HG02588 (cell line): ENCODE results near the gene UBN1.

ENCODE experiments used
- ATAC-seq: cut with Tn5 transposase; IDR thresholded peaks from one replicate; pipeline ENCODE4 v1.9.1; 2021; ENCODE audit warnings: mild to moderate bottlenecking, moderate library complexity; ENCODE audit not compliant: unreplicated experiment

UBN1 gene

DNA sequence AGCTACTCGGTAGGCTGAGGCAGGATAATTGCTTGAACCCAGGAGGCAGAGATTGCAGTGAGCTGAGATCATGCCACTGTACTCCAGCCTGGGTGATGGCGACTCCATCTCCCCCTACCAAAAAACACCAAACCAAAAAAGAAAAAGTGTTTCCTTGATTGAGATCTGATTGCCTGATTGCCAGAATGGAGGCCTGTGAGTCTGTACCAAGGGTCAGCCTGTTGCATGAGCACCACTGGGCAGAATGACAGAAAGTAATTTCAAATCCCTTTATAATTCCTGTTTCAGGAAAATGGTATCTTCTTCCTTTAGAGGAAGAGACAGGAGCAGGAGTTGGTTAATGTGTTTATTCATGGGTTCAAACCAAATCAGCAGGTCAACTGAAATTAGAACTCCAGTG is 8.5 kb downstream of the UBN1 start:
- no peak for ATAC-seq

- ATAC-seq, result no peak
These were observed 12.1 kb downstream of the UBN1 start for GRCh38 chr16:4859190-4859899.

GRCh38 chr16:4859900-4860255 is 12.6 kb downstream of the UBN1 start:
- no peak for ATAC-seq

GRCh38 chr16:4860727-4861342 is 13.6 kb downstream of the UBN1 start:
- no peak for ATAC-seq

DNA sequence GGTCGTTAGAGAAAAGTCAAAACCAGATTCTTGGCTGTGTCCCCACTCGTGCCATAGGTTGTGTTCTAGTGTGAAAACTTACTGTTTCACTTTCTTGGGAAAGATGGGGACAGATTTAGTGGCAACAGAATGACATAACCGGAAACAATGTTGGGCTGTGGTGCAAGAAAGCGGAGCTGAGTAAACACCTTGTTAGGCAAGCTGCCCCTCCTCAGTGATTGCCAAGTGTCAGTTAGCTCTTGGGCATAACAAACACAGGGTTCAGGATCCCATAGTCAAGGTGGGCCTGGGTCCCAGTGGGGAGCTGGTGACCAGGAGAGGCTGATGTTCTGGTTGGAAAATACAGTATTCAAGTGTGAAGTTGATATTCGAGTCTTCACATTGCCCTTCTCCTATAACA is 15.4 kb downstream of the UBN1 start:
- ATAC-seq, result no peak

DNA sequence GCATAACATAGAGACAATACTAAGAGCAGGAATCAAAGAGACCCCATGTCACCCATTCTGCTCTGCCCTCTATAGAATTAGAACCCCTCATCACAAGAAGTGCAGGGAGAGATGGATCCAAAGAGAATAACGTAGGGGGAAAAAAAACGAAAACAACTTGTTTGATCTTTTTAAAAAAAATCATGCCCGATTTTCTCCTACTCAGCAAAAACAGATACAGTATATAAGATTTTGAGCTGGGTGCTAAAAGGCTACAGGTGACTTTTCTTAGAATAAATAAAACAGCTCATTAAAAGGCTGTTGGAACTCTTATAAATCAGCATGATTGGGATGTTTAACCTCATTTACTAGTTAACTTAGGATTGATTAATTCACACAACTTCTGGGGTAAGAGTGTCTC is 17.4 kb downstream of the UBN1 start:
- ATAC-seq, result no peak

DNA sequence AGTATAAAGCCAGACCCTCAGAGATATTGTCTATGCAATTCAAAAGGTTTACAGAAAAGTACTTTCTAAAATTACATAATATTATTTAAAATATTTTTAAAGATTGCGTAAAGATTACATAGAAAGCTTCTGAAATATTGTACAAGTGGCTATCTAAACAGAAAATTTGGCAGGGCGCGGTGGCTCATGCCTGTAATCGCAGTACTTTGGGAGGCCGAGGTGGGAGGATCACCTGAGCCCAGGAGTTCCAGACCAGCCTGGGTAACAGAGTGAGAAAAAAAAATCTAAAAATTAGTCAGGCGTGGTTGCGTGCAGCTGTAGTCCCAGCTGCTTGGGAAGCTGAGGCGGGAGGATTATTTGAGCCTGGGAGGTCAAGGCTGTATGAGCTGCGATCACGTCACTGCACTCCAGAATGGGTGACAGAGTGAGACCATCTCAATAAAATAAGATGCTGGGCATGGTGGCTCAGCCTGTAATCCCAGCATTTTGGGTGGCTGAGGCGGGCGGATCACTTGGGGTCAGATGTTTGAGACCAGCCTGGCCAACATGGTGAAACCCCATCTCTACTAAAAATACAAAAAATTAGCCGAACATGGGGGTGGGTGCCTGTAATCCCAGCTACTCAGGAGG is 18.1 kb downstream of the UBN1 start:
- ATAC-seq, result no peak

DNA sequence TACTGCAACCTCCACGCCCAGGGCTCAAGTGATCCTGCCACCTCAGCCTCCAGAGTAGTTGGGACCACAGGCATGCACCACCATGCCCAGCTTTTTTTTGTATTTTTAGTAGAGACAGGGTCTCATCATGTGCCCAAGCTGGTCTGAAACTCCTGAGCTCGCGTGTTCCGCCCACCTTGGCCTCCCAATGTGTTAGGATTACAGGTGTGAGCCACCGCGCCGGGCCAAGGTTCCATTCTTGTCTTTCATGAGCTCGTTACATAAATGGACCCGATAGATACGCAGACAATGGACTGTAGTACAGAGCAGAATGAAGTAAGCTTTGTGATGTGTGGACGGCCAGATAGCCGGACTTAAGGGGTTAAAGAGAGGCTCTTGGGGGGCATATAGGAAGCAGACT is 19.3 kb downstream of the UBN1 start:
- no peak for ATAC-seq

- ATAC-seq, result no peak
These were observed 20.7 kb downstream of the UBN1 start for GRCh38 chr16:4868026-4868425.

GRCh38 chr16:4868535-4868934 is 21.3 kb downstream of the UBN1 start:
- ATAC-seq, result no peak

DNA sequence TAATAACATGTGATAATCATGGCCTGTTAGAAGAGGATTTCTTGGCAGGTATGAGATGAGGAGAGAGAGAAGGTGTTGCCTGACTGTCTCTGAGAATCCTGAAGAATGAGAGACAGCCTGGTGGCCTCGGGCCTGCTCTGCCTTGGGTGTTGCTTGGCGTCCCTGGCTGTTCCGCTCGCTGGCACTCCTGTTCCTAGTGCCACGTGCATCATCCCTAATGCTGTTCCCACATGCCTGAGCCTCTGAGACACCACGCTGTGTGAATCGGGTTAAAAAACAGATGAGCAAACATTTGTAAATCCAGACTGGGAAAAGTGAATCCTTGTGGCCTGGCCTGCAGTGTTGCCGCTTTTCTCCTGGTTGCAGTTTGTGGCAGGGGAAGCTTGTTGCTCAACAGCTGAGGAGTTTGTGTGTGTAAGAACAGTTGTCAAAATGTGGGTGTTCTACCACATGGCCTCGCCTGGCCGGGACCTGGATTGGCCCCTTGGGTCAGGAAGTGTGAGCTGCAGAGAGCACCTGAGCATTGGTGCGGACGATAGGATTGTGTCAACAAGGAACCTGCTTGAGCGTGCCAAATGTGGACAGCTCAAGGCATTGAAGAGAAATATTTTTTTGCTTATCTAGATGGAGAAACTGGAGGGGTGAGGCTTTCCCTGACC is 22.0 kb downstream of the UBN1 start:
- no peak for ATAC-seq

GRCh38 chr16:4870138-4870671 is 22.9 kb downstream of the UBN1 start:
- ATAC-seq, result no peak

- ATAC-seq, result no peak
These were observed 23.8 kb downstream of the UBN1 start for GRCh38 chr16:4871071-4871470.

GRCh38 chr16:4873091-4873490 is 25.8 kb downstream of the UBN1 start:
- ATAC-seq, result no peak

DNA sequence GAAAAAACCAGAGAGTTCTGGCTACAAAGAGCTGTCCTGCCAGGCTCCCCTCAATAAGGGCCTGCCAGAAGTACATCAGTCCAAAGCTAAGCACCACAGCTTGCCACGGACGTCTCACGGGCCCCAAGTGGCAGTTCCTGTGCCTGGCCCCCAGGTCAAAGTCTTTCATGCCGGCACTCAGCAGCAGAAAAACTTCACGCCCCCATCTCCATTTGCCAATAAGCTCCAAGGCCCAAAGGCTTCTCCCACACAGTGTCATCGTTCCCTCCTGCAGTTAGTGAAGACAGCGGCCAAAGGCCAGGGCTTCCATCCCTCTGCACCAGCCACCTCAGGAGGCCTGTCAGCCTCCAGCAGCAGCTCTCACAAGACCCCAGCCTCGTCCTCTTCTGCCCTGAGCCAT is 27.4 kb downstream of the UBN1 start:
- ATAC-seq, result no peak

GRCh38 chr16:4876646-4877379 is 29.5 kb downstream of the UBN1 start:
- ATAC-seq, result no peak

GRCh38 chr16:4877380-4877685 is 30.1 kb downstream of the UBN1 start:
- no peak for ATAC-seq

- no peak for ATAC-seq
These were observed 31.8 kb downstream of the UBN1 start for GRCh38 chr16:4879049-4879448.

DNA sequence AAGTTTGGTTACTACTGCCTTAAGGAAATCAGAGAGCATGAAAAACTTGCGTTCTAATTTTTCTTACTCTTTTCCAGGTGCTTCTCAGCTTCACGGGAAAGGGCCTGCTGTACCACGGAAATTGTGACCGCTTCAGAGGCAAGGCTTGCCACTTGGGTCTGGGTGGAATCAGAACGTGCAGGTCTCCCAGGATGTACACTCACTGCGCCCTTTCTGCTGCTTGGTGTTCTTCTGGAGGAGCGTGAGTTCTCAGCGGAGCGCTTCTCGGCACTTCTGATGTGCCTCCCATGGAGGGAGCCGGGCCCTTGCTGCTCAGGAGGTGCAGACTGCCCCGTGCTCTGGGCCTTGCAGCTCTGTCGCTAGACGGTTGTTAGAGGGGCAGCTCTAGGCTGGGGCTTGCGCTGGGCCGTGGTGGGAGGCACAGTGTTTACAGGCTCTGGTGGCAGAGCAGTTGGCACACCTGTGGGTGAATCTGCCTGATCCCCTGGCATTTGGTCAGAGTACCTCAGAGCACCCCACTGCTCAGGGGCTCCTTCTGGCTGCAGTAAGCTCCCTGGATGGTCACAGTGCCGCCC is 32.8 kb downstream of the UBN1 start:
- no peak for ATAC-seq

DNA sequence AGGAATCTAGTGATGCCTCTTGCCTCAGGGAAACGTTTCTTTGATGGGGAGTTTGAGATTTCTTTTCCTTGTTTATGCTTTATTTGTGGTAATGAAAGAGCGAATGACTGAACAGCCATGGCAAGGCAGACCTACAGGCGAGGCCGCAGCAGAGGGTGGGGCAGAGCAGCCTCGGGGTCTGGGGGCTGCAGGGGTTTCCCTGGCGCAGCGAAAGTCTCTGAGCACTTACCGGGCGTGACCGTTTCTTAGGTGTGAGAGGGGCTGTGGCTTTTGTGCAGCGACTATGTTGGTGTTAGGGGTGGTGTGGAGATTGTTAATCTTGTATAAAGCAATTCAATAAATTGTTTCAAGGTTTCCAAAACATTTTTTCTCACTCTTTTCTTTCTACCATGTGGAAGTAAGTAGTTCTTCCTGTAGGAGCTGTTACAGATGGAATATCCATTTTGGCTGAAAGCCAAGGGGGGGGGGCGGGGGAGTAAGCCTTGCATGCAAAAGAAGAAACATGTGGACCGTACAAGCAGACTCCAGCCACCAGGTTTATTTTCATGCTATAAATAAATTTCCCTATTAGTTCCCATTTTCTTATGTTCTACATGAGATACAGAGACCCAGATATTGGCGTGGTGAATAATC is 34.8 kb downstream of the UBN1 start:
- no peak for ATAC-seq
